MCF 10A (cell line): ENCODE measurements around the gene STK24. TPM values are rescaled to one million over a fixed set of nuclear protein-coding genes. Genes with fewer than 3 reads are reported as not detected.

Experiments
- BruUV-seq: library from RNA; stranded (reverse); fragments of 400-500 nt; replicated peaks from 2 replicates; lab custom pipeline; 2021; lab: Mats Ljungman, UMichigan
- CTCF ChIA-PET: fragments of 300-600 bp; sonication (Branson Sonifier 250); formaldehyde crosslinking; extraction: SDS; loops from one replicate; lab custom pipeline; 2021; ENCODE audit warnings: antibody characterized with exemption, inconsistent platforms; lab: Yijun Ruan, JAX
- POLR2A ChIA-PET: fragments of 300-600, 350-650 bp; sonication (Branson Sonifier 250); formaldehyde crosslinking; extraction: SDS; loops from one replicate; lab custom pipeline; 2020; ENCODE audit warnings: antibody characterized with exemption, inconsistent platforms; lab: Yijun Ruan, JAX
- DNase-seq: peaks from one replicate; pipeline ENCODE4 v3.0.0-alpha.2; 2018; ENCODE audit not compliant: unreplicated experiment
- H3K27ac Mint-ChIP-seq: one replicate; pipeline ENCODE4 v1.8.0; 2022; ENCODE audit warnings: mild to moderate bottlenecking, low read depth, mixed read lengths; ENCODE audit not compliant: unreplicated experiment
- H3K27me3 Mint-ChIP-seq: one replicate; pipeline ENCODE4 v1.8.0; 2022; ENCODE audit warnings: mixed read lengths; ENCODE audit not compliant: insufficient read depth, unreplicated experiment
- H3K36me3 Mint-ChIP-seq: one replicate; pipeline ENCODE4 v1.8.0; 2022; ENCODE audit warnings: mild to moderate bottlenecking, moderate library complexity, mixed read lengths; ENCODE audit not compliant: insufficient read depth, unreplicated experiment
- H3K4me1 Mint-ChIP-seq: one replicate; pipeline ENCODE4 v1.8.0; 2022; ENCODE audit warnings: mixed read lengths; ENCODE audit not compliant: insufficient read depth, unreplicated experiment
- H3K4me3 Mint-ChIP-seq: one replicate; pipeline ENCODE4 v1.8.0; 2022; ENCODE audit warnings: mild to moderate bottlenecking, moderate library complexity, mixed read lengths; ENCODE audit not compliant: unreplicated experiment
- H3K9me3 Mint-ChIP-seq: one replicate; pipeline ENCODE4 v1.8.0; 2022; ENCODE audit warnings: mixed read lengths; ENCODE audit not compliant: unreplicated experiment
- CTCF ChIP-seq: fragments of 200-600 bp; IDR thresholded peaks from one replicate; pipeline ENCODE4 v1.8.0; 2022; ENCODE audit warnings: antibody characterized with exemption, mild to moderate bottlenecking; ENCODE audit not compliant: unreplicated experiment
- intact Hi-C: fragments of 100-400 bp; cut with micrococcal nuclease; formaldehyde crosslinking; loops from 2 replicates; pipeline ENCODE4 v1.14.1; 2022
- total RNA-seq: library from RNA; stranded (reverse); gene quantifications from 2 replicates; pipeline ENCODE4 v1.2.3, GENCODE V29; 2022

Gene STK24
- total RNA-seq, 1 experiment from 2014 or later = 200 TPM

DNA sequence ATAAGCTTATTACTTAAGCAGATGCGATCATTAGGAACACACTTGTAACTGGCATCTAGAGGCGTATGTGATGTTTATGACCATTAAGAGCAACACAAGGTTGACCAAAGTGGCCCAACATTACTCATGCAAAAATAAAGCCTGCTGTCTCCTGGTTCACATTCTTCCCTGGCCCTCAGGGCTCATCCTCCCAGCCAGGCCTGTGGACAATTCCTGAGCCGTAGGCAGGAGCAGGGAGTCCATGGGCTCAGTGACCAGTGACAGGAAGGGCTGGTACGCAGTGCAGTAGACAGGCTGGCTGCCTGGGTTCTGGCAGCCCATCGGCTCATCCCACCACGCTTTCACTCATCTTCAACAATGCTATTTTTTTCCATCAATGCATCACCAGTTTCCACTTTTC is 106.0 kb downstream of the STK24 start:
- no peak overlapping the region for H3K27ac Mint-ChIP-seq
- CTCF ChIA-PET = interaction anchor here (0.7 to 1.1 kb wide), 4 partner anchors 13 to 327 kb away, joined by 3 to 4 read pairs (median 3); no protein-coding TSS in a partner anchor

GRCh38 chr13:98468929-98469328 is 108.0 kb downstream of the STK24 start:
- intact Hi-C loops = loop anchor here (5.0 kb wide), 1 partner anchor 203 kb away; no protein-coding TSS in a partner anchor
- no peaks in the 10 kb centered on the region for H3K27me3 Mint-ChIP-seq
- BruUV-seq = no TSS peak
- no peak for TF ChIP-seq CTCF
- H3K27ac Mint-ChIP-seq = no peak overlapping the region
- peaks cover 66% of the 10 kb centered on the region for H3K36me3 Mint-ChIP-seq
- no peaks in the 10 kb centered on the region for H3K4me1 Mint-ChIP-seq
- DNase-seq = no peak
- no peak overlapping the region for H3K4me3 Mint-ChIP-seq
- ChIA-PET CTCF (interaction anchor here (0.7 kb wide), 1 partner anchor 133 kb away, joined by 3 read pairs; no protein-coding TSS in a partner anchor), POLR2A (no interaction called here)
- H3K9me3 Mint-ChIP-seq = peaks cover 7% of the 10 kb centered on the region

More for the DNA sequence above, 106.0 kb downstream of the STK24 start:
- Mint-ChIP-seq H3K4me1 (no peaks in the 10 kb centered on the region), H3K36me3 (peaks cover 51% of the 10 kb centered on the region), H3K4me3 (no peak overlapping the region), H3K27me3 (no peaks in the 10 kb centered on the region), H3K9me3 (peaks cover 7% of the 10 kb centered on the region)
- POLR2A ChIA-PET = interaction anchor here (0.6 to 0.8 kb wide), 2 partner anchors 17 to 424 kb away, joined by 3 read pairs; no protein-coding TSS in a partner anchor
- intact Hi-C loops = no loop called here
- TF ChIP-seq CTCF = no peak
- no peak for DNase-seq
- no TSS peak for BruUV-seq

DNA sequence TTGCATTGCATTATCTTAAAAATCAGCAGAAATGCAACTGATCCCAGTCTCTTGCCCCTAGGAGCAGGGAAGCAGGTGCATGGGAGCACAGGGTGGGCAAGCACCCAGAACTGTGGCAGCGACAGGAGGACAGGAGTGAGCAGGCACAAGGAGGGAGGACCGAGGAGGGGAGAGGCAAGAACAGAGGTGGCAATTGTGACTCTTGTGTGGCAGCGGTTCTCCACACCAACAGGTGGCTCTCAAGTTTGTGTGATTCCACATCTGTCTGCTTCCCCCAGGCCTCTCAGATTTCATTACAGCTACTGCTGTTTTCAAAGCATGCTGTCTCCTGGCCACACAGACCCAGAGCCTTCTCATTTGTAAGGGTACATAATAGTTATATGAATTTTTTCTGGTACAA is 108.5 kb downstream of the STK24 start:
- CTCF ChIA-PET = interaction anchor here (0.7 to 1.4 kb wide), 2 partner anchors 24 to 133 kb away, joined by 3 to 6 read pairs; no protein-coding TSS in a partner anchor
- Mint-ChIP-seq H3K9me3 (peaks cover 7% of the 10 kb centered on the region), H3K27ac (no peak overlapping the region), H3K4me1 (no peaks in the 10 kb centered on the region), H3K4me3 (no peak overlapping the region), H3K36me3 (peaks cover 66% of the 10 kb centered on the region), H3K27me3 (no peaks in the 10 kb centered on the region)
- POLR2A ChIA-PET = no interaction called here
- intact Hi-C loops = loop anchor here (5.0 kb wide), 1 partner anchor 204 kb away; no protein-coding TSS in a partner anchor
- no TSS peak for BruUV-seq
- TF ChIP-seq CTCF = no peak
- DNase-seq = no peak

GRCh38 chr13:98467263-98467985 is 109.5 kb downstream of the STK24 start:
- ChIA-PET CTCF (interaction anchor here (1.1 to 2.3 kb wide), 5 partner anchors 16 to 186 kb away, joined by 4 to 9 read pairs (median 6); no protein-coding TSS in a partner anchor), POLR2A (no interaction called here)
- Mint-ChIP-seq H3K27me3 (no peaks in the 10 kb centered on the region), H3K27ac (no peak overlapping the region), H3K4me3 (no peak overlapping the region), H3K9me3 (no peaks in the 10 kb centered on the region), H3K4me1 (peaks cover 6% of the 10 kb centered on the region), H3K36me3 (peaks cover 70% of the 10 kb centered on the region)
- BruUV-seq = no TSS peak
- intact Hi-C loops = loop anchor here (5.0 kb wide), 1 partner anchor 205 kb away; no protein-coding TSS in a partner anchor
- no peak for TF ChIP-seq CTCF
- no peak for DNase-seq
